ENCODE measurements around the gene TERB2. TPM values are rescaled to one million over a fixed set of nuclear protein-coding genes. Genes with fewer than 3 reads are reported as not detected.
A peak's percentile ranks its signal among the peaks of the same experiment; 100 is the strongest.
"Not testable (repeated sequence)": the region's sequence is repeated elsewhere in the genome, so short reads cannot be mapped to it uniquely, and the experiment has no call there.

Gene TERB2
- total RNA-seq: 1 to 10 TPM in 1 of 2 donors, not detected in 1; 5.0 TPM

GRCh38 chr15:44956388-44956787 lies at the start of gene TERB2:
Gene TERB2 (plus strand): TSS chr15:44956687. CDS start chr15:44956719, 32 bp downstream.
- no peaks in the 10 kb centered on the region for H3K36me3 ChIP-seq
- 94% methylated on average over 13 of the region's 13 CpGs for WGBS
- H3K27me3 ChIP-seq (replicated peaks; ENCODE audit: insufficient read depth): no peaks in the 10 kb centered on the region
- no peak within 1 kb of the TSS for H3K4me3 ChIP-seq
- no peaks in the 10 kb centered on the region for H3K4me1 ChIP-seq (replicated peaks)
- intact Hi-C loops (cut with DNase I): no loop called here
- no peak within 1 kb of the TSS for H3K27ac ChIP-seq
- TF ChIP-seq, protein P1, sequence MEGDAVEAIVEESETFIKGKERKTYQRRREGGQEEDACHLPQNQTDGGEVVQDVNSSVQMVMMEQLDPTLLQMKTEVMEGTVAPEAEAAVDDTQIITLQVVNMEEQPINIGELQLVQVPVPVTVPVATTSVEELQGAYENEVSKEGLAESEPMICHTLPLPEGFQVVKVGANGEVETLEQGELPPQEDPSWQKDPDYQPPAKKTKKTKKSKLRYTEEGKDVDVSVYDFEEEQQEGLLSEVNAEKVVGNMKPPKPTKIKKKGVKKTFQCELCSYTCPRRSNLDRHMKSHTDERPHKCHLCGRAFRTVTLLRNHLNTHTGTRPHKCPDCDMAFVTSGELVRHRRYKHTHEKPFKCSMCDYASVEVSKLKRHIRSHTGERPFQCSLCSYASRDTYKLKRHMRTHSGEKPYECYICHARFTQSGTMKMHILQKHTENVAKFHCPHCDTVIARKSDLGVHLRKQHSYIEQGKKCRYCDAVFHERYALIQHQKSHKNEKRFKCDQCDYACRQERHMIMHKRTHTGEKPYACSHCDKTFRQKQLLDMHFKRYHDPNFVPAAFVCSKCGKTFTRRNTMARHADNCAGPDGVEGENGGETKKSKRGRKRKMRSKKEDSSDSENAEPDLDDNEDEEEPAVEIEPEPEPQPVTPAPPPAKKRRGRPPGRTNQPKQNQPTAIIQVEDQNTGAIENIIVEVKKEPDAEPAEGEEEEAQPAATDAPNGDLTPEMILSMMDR (IDR thresholded peaks at IDR 0.05): no peak
- no peak for TF ChIP-seq POLR2A (IDR thresholded peaks at IDR 0.05)
- no peak for TF ChIP-seq POLR2AphosphoS5 (IDR thresholded peaks at IDR 0.05)
- no peaks in the 10 kb centered on the region for H3K9me3 ChIP-seq
- no peak for DNase-seq (ENCODE audit: low spot score)

DNA sequence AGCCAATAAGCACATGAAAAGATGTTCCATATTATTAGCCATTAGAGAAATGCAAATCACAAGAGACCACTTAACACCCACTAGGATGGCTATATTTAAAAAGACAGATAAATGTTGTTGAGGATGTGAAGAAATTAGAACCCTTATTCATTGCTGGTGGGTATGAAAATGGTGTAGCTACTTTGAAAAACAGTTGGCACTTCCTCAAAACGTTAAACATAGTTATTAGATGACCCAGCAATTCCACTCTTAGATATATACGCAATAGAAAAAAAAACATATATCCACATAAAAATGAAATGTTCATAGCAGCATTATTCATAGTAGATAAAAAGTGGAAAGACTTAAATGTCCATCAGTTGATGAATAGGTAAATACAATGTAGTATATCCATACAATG lies 47.1 kb upstream of the TERB2 start:
- intact Hi-C loops (cut with DNase I): no loop called here
- H3K4me1 ChIP-seq (replicated peaks): no peaks in the 10 kb centered on the region
- no peaks in the 10 kb centered on the region for H3K27me3 ChIP-seq (replicated peaks; ENCODE audit: insufficient read depth)
- H3K9me3 ChIP-seq: no peaks in the 10 kb centered on the region
- no peak for DNase-seq (ENCODE audit: low spot score)
- no peak for TF ChIP-seq POLR2AphosphoS5 (IDR thresholded peaks at IDR 0.05)
- TF ChIP-seq POLR2A (IDR thresholded peaks at IDR 0.05): no peak
- TF ChIP-seq, protein P1 (IDR thresholded peaks at IDR 0.05): no peak
- no peak overlapping the region for H3K27ac ChIP-seq
- no peak overlapping the region for H3K4me3 ChIP-seq
- 60% methylated on average over 2 of the region's 2 CpGs for WGBS
- no peaks in the 10 kb centered on the region for H3K36me3 ChIP-seq

DNA sequence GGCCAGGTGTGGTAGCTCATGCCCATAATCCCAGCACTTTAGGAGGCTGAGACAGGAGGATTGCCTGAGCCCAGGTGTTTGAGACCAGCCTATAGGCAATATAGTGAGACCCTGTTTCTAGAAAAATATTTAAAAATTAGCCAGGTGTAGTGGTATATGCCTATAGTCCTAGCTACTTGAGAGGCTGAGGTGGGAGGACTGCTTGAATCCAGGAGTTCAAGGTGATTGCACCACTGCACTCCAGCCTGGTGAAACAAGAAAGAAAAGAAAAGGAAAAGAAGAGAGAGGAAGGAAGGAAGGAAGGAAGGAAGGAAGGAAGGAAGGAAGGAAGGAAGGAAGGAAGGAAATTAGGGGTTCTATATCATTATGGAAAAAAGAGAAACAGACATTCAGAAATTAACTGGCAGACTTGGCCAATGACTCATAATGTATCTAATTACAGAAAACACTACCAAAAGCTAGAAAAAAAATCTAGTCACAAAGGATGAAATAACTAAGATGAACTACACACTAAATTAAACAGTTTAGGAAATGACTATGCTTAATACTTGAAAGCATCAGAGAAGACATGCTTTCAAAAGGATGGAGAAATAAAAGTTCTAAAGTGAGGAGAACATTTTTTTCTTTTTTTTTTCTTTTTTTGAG lies 45.4 kb upstream of the TERB2 start:
- DNase-seq (ENCODE audit: low spot score): no peak
- Histone ChIP-seq H3K27ac (no peak overlapping the region), H3K9me3 (no peaks in the 10 kb centered on the region), H3K27me3 (replicated peaks; ENCODE audit: insufficient read depth) (no peaks in the 10 kb centered on the region), H3K4me1 (replicated peaks) (no peaks in the 10 kb centered on the region), H3K36me3 (no peaks in the 10 kb centered on the region), H3K4me3 (no peak overlapping the region)
- TF ChIP-seq POLR2AphosphoS5 (IDR thresholded peaks at IDR 0.05) (no peak), POLR2A (IDR thresholded peaks at IDR 0.05) (no peak)
- TF ChIP-seq, protein P1 (IDR thresholded peaks at IDR 0.05): no peak
- intact Hi-C loops (cut with DNase I): no loop called here

DNA sequence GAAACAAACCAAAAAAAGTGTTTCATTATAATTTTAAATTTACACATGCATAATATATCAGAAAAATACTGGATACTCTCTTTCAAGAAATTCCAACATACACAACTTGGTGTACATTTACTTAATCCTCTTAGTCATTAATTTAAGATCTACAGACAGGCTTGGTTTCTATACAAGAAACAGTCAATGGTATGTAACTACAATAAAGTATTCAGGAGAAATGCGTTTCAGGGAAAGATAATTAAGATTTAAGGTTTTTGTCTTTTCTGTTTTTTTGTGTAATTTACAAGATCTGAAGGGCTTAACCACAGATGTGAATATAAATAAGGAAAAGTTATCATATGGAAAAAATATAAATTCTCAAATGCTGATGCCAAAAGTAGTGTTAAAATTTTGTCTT lies 44.3 kb upstream of the TERB2 start:
- H3K4me3 ChIP-seq; H3K36me3 ChIP-seq; DNase-seq (ENCODE audit: low spot score); H3K9me3 ChIP-seq; H3K27me3 ChIP-seq (replicated peaks; ENCODE audit: insufficient read depth); intact Hi-C loops (cut with DNase I); H3K4me1 ChIP-seq (replicated peaks): not testable (repeated sequence)
- H3K27ac ChIP-seq: peak overlapping the region in 1 of 2 donors; percentile 65
- 33% methylated on average over 1 of the region's 1 CpG for WGBS

- H3K9me3 ChIP-seq; intact Hi-C loops (cut with DNase I); H3K36me3 ChIP-seq; DNase-seq (ENCODE audit: low spot score); H3K27me3 ChIP-seq (replicated peaks; ENCODE audit: insufficient read depth); H3K4me1 ChIP-seq (replicated peaks); H3K4me3 ChIP-seq: not testable (repeated sequence)
- 19% methylated on average over 3 of the region's 3 CpGs for WGBS
- peak overlapping the region in 1 of 2 donors; percentile 65 for H3K27ac ChIP-seq
Measured at GRCh38 chr15:44912974-44913448, 43.5 kb upstream of the TERB2 start.

GRCh38 chr15:44918136-44918535 lies 38.4 kb upstream of the TERB2 start:
- WGBS: 70% methylated on average over 1 of the region's 1 CpG
- intact Hi-C loops (cut with DNase I): no loop called here
- DNase-seq (ENCODE audit: low spot score): no peak
- no peaks in the 10 kb centered on the region for H3K27me3 ChIP-seq (replicated peaks; ENCODE audit: insufficient read depth)
- no peaks in the 10 kb centered on the region for H3K36me3 ChIP-seq
- no peak overlapping the region for H3K4me3 ChIP-seq
- no peak for TF ChIP-seq POLR2A (IDR thresholded peaks at IDR 0.05)
- no peaks in the 10 kb centered on the region for H3K9me3 ChIP-seq
- no peak overlapping the region for H3K27ac ChIP-seq
- no peaks in the 10 kb centered on the region for H3K4me1 ChIP-seq (replicated peaks)

GRCh38 chr15:44928658-44929057 lies 27.8 kb upstream of the TERB2 start:
- 35% methylated on average over 1 of the region's 1 CpG for WGBS
- not testable (repeated sequence) for H3K27me3 ChIP-seq (replicated peaks; ENCODE audit: insufficient read depth); H3K9me3 ChIP-seq

GRCh38 chr15:44930283-44930682 lies 26.2 kb upstream of the TERB2 start:
- H3K4me1 ChIP-seq (replicated peaks); H3K36me3 ChIP-seq; H3K27ac ChIP-seq; DNase-seq (ENCODE audit: low spot score); intact Hi-C loops (cut with DNase I); H3K27me3 ChIP-seq (replicated peaks; ENCODE audit: insufficient read depth); H3K9me3 ChIP-seq; H3K4me3 ChIP-seq: not testable (repeated sequence)
- WGBS: 42% methylated on average over 4 of the region's 4 CpGs

More at GRCh38 chr15:44928658-44929057, 27.8 kb upstream of the TERB2 start:
- H3K4me3 ChIP-seq; DNase-seq (ENCODE audit: low spot score); intact Hi-C loops (cut with DNase I); H3K27ac ChIP-seq; H3K36me3 ChIP-seq; H3K4me1 ChIP-seq (replicated peaks): not testable (repeated sequence)

DNA sequence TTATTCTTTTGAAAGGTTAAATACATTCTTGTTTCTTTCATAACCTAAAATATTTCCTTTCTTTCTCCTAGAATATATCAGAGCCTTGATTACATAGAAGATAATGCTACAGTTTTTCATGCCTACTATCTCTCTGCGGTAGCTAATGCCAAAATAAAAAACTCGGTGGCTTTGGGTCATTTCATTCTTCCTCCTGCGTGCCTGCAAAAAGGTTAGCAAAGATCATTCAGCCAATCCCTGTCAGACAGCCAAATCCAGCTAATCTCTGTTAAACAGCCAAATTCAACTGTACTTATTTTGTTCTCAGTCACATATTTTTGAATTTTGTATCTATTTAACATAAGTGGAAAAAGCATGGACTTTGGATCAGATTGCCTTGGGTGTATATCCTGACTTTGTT lies 1.8 kb downstream of the TERB2 start:
- intact Hi-C loops (cut with DNase I); H3K9me3 ChIP-seq; H3K4me1 ChIP-seq (replicated peaks); H3K27ac ChIP-seq; H3K36me3 ChIP-seq; H3K27me3 ChIP-seq (replicated peaks; ENCODE audit: insufficient read depth); DNase-seq (ENCODE audit: low spot score); H3K4me3 ChIP-seq: not testable (repeated sequence)
- WGBS: 24% methylated on average over 3 of the region's 3 CpGs
